Measurements from ENCODE around the gene FBXO40. TPM values are rescaled to one million over a fixed set of nuclear protein-coding genes. Genes with fewer than 3 reads are reported as not detected.

FBXO40 gene
- total and polyA plus RNA-seq, 2 of the 8 experiments (the other 6 are each of a cell fraction or from before 2014, with no cell fraction given), result 0.03 TPM; not detected in 1

DNA sequence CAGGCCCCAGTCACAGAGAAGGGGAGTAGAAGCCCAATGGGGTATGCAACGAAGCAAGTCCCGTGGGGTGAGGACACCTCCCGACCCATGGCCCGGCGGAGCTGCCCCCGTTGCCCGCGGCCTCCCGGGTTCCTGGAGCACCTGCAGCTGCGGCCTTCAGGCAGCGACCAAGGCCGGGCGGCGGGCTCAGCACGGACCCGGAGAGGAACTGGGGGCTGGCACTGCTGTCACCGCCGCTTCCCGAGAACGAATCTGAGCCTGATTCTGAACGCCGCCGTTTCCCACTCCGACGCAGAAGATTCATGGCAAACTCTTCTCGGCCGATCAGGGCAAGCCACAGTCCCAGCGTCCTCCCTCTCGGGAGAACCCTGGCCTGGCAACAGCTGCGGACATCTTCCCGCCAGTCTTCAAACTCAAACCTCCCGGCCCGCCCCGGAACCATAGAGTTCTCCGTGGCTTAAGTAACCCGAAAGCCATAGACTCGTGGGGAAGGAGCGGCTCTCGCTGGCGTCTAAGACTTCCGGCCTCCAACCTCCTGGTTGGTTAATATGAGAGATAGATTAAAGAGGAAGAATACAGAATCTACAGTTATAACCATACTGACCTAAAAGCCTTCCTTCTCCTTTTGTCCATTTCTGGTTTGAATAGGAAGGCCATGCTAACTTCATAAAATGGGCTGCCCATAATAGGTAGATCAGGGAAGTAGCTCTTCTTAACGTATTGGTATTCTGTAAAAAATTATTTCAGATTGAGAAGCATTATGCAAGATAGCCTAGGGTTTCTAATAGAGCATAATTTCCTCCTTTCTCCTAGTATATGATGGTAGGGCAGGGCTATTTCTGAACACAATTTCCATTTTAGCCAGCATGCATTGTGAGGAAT is 47.4 kb upstream of the FBXO40 start, which contains the start of gene POLQ (continued):
- TF ChIP-seq, protein P1, sequence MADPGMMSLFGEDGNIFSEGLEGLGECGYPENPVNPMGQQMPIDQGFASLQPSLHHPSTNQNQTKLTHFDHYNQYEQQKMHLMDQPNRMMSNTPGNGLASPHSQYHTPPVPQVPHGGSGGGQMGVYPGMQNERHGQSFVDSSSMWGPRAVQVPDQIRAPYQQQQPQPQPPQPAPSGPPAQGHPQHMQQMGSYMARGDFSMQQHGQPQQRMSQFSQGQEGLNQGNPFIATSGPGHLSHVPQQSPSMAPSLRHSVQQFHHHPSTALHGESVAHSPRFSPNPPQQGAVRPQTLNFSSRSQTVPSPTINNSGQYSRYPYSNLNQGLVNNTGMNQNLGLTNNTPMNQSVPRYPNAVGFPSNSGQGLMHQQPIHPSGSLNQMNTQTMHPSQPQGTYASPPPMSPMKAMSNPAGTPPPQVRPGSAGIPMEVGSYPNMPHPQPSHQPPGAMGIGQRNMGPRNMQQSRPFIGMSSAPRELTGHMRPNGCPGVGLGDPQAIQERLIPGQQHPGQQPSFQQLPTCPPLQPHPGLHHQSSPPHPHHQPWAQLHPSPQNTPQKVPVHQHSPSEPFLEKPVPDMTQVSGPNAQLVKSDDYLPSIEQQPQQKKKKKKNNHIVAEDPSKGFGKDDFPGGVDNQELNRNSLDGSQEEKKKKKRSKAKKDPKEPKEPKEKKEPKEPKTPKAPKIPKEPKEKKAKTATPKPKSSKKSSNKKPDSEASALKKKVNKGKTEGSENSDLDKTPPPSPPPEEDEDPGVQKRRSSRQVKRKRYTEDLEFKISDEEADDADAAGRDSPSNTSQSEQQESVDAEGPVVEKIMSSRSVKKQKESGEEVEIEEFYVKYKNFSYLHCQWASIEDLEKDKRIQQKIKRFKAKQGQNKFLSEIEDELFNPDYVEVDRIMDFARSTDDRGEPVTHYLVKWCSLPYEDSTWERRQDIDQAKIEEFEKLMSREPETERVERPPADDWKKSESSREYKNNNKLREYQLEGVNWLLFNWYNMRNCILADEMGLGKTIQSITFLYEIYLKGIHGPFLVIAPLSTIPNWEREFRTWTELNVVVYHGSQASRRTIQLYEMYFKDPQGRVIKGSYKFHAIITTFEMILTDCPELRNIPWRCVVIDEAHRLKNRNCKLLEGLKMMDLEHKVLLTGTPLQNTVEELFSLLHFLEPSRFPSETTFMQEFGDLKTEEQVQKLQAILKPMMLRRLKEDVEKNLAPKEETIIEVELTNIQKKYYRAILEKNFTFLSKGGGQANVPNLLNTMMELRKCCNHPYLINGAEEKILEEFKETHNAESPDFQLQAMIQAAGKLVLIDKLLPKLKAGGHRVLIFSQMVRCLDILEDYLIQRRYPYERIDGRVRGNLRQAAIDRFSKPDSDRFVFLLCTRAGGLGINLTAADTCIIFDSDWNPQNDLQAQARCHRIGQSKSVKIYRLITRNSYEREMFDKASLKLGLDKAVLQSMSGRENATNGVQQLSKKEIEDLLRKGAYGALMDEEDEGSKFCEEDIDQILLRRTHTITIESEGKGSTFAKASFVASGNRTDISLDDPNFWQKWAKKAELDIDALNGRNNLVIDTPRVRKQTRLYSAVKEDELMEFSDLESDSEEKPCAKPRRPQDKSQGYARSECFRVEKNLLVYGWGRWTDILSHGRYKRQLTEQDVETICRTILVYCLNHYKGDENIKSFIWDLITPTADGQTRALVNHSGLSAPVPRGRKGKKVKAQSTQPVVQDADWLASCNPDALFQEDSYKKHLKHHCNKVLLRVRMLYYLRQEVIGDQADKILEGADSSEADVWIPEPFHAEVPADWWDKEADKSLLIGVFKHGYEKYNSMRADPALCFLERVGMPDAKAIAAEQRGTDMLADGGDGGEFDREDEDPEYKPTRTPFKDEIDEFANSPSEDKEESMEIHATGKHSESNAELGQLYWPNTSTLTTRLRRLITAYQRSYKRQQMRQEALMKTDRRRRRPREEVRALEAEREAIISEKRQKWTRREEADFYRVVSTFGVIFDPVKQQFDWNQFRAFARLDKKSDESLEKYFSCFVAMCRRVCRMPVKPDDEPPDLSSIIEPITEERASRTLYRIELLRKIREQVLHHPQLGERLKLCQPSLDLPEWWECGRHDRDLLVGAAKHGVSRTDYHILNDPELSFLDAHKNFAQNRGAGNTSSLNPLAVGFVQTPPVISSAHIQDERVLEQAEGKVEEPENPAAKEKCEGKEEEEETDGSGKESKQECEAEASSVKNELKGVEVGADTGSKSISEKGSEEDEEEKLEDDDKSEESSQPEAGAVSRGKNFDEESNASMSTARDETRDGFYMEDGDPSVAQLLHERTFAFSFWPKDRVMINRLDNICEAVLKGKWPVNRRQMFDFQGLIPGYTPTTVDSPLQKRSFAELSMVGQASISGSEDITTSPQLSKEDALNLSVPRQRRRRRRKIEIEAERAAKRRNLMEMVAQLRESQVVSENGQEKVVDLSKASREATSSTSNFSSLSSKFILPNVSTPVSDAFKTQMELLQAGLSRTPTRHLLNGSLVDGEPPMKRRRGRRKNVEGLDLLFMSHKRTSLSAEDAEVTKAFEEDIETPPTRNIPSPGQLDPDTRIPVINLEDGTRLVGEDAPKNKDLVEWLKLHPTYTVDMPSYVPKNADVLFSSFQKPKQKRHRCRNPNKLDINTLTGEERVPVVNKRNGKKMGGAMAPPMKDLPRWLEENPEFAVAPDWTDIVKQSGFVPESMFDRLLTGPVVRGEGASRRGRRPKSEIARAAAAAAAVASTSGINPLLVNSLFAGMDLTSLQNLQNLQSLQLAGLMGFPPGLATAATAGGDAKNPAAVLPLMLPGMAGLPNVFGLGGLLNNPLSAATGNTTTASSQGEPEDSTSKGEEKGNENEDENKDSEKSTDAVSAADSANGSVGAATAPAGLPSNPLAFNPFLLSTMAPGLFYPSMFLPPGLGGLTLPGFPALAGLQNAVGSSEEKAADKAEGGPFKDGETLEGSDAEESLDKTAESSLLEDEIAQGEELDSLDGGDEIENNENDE (IDR thresholded peaks at IDR 0.05; ENCODE audit: insufficient replicate concordance, low read length), result no peak
- TF ChIP-seq JUND (IDR thresholded peaks at IDR 0.05; ENCODE audit: low read length) (no peak), TEAD4 (IDR thresholded peaks at IDR 0.05; ENCODE audit: low read depth, low read length) (no peak), CHD1 (IDR thresholded peaks at IDR 0.05; ENCODE audit: low read depth, low read length) (no peak), TAF7 (optimal IDR thresholded peaks at IDR 0.05; ENCODE audit: borderline replicate concordance, low read depth, low read length) (no peak), SUZ12 (IDR thresholded peaks at IDR 0.05; ENCODE audit: low read length) (no peak), CEBPB (IDR thresholded peaks at IDR 0.05; ENCODE audit: low read depth, low read length) (no peak), TAF1 (IDR thresholded peaks at IDR 0.05; ENCODE audit: low read depth, low read length) (peak; percentile 92)
- TF ChIP-seq, protein P2, sequence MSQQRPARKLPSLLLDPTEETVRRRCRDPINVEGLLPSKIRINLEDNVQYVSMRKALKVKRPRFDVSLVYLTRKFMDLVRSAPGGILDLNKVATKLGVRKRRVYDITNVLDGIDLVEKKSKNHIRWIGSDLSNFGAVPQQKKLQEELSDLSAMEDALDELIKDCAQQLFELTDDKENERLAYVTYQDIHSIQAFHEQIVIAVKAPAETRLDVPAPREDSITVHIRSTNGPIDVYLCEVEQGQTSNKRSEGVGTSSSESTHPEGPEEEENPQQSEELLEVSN (IDR thresholded peaks at IDR 0.05), result no peak; the same call in 1 of the 2 replicates
